NT2/D1 (cell line): ENCODE measurements around the gene ZFHX2.

ENCODE experiments used
- SUZ12 ChIP-seq: IDR thresholded peaks from 2 replicates; pipeline ENCODE4 v1.6.1; 2011; ENCODE audit not compliant: insufficient read length, insufficient read depth; ENCODE audit errors: extremely low read depth
- YY1 ChIP-seq: IDR thresholded peaks from 2 replicates; pipeline ENCODE4 v1.6.1; 2011; ENCODE audit not compliant: insufficient read length, insufficient read depth
- ZNF274 ChIP-seq: IDR thresholded peaks from 2 replicates; pipeline ENCODE4 v1.6.1; 2011; ENCODE audit warnings: mild to moderate bottlenecking, low read depth, low read length

DNA sequence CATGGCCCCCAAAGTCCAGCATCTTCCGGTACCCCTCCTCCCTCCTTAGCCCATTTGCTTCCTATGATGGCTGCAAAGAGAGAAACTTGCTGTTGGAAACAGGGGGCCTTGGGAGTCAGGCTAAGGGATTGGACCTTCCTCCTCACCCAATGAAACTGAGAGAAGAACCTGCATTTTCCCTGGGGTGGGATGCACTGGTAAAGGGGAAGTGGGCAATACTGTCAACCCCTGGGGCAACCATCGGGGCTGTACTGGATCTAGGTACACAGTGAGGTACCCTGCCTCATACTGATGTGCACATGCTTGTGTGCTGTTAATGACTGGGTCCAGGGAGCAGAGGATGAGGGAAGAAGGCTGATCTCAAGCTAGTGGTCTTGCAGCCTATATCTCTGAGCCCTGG, 38.0 kb upstream of the ZFHX2 start:
- TF ChIP-seq ZNF274 (no peak), YY1 (no peak), SUZ12 (no peak)
